Measurements from ENCODE around the gene MDM2. TPM values are rescaled to one million over a fixed set of nuclear protein-coding genes. Genes with fewer than 3 reads are reported as not detected.

Gene MDM2
- polyA plus RNA-seq (ENCODE audit: insufficient read length in 10 of 10): 10 to 100 TPM; 32.3 to 65.6 (median 46.7) TPM
- long read RNA-seq, donor 1, partial matches to known transcripts: 0 of 1 reads
- long read RNA-seq, donor 1, other reads (novel, unspliced or antisense): 0 of 1 reads
- long read RNA-seq, donor 2, full-length matches to known transcripts: 2 of 2 reads
- long read RNA-seq, donor 2, partial matches to known transcripts: 0 of 2 reads
- long read RNA-seq, donor 2, other reads (novel, unspliced or antisense): 0 of 2 reads
- long read RNA-seq, donor 3: 0 reads
- long read RNA-seq, donor 4: 0 reads
- long read RNA-seq, donor 5, full-length matches to known transcripts: 7 of 7 reads
- long read RNA-seq, donor 5, partial matches to known transcripts: 0 of 7 reads
- long read RNA-seq, donor 5, other reads (novel, unspliced or antisense): 0 of 7 reads
- long read RNA-seq, donor 6, partial matches to known transcripts: 18 of 21 reads
- long read RNA-seq, donor 6, other reads (novel, unspliced or antisense): 0 of 21 reads
- long read RNA-seq, donor 7, full-length matches to known transcripts: 3 of 3 reads
- long read RNA-seq, donor 7, partial matches to known transcripts: 0 of 3 reads
- long read RNA-seq, donor 7, other reads (novel, unspliced or antisense): 0 of 3 reads
- long read RNA-seq, donor 8, partial matches to known transcripts: 0 of 1 reads
- long read RNA-seq, donor 8, other reads (novel, unspliced or antisense): 0 of 1 reads
- long read RNA-seq, donor 9: 0 reads

GRCh38 chr12:68807576-68808387 lies at the start of gene MDM2:
Gene MDM2 (plus strand): TSS chr12:68808177. CDS start chr12:68808478, 301 bp downstream.
- peak; percentile 92 to 97 (median 96) for DNase-seq

GRCh38 chr12:68759852-68760251 lies 48.1 kb upstream of the MDM2 start:
- no peak for DNase-seq

GRCh38 chr12:68760806-68761441 lies 47.1 kb upstream of the MDM2 start:
- DNase-seq: no peak

GRCh38 chr12:68761442-68761812 lies 46.5 kb upstream of the MDM2 start:
- no peak for DNase-seq

- no peak for DNase-seq
Observed at GRCh38 chr12:68761901-68762630, 45.9 kb upstream of the MDM2 start.

GRCh38 chr12:68762691-68763090 lies 45.3 kb upstream of the MDM2 start:
- no peak for DNase-seq

- no peak for DNase-seq
Observed at GRCh38 chr12:68765696-68766095, 42.3 kb upstream of the MDM2 start.

- DNase-seq: no peak
Observed at GRCh38 chr12:68766646-68767045, 41.3 kb upstream of the MDM2 start.

GRCh38 chr12:68767191-68767590 lies 40.8 kb upstream of the MDM2 start:
- no peak for DNase-seq

- no peak for DNase-seq
Observed at GRCh38 chr12:68768431-68768939, 39.5 kb upstream of the MDM2 start.

- no peak for DNase-seq
Observed at GRCh38 chr12:68769941-68770340, 38.0 kb upstream of the MDM2 start.

- DNase-seq: no peak
Observed at GRCh38 chr12:68771223-68771925, 36.6 kb upstream of the MDM2 start.

GRCh38 chr12:68772714-68773113 lies 35.3 kb upstream of the MDM2 start:
- DNase-seq: no peak

- DNase-seq: no peak
Observed at GRCh38 chr12:68773582-68773981, 34.4 kb upstream of the MDM2 start.

- no peak for DNase-seq
Observed at GRCh38 chr12:68775121-68775630, 32.8 kb upstream of the MDM2 start.

GRCh38 chr12:68776976-68777610 lies 30.9 kb upstream of the MDM2 start:
- no peak for DNase-seq

- DNase-seq: no peak
Observed at GRCh38 chr12:68779280-68779679, 28.7 kb upstream of the MDM2 start.

GRCh38 chr12:68780731-68781130 lies 27.2 kb upstream of the MDM2 start:
- no peak for DNase-seq

GRCh38 chr12:68781728-68782127 lies 26.2 kb upstream of the MDM2 start:
- no peak for DNase-seq

Data from muscle of back (tissue), 13 donors.